ENCODE measurements around the gene LRG1.

The LRG1 gene

DNA sequence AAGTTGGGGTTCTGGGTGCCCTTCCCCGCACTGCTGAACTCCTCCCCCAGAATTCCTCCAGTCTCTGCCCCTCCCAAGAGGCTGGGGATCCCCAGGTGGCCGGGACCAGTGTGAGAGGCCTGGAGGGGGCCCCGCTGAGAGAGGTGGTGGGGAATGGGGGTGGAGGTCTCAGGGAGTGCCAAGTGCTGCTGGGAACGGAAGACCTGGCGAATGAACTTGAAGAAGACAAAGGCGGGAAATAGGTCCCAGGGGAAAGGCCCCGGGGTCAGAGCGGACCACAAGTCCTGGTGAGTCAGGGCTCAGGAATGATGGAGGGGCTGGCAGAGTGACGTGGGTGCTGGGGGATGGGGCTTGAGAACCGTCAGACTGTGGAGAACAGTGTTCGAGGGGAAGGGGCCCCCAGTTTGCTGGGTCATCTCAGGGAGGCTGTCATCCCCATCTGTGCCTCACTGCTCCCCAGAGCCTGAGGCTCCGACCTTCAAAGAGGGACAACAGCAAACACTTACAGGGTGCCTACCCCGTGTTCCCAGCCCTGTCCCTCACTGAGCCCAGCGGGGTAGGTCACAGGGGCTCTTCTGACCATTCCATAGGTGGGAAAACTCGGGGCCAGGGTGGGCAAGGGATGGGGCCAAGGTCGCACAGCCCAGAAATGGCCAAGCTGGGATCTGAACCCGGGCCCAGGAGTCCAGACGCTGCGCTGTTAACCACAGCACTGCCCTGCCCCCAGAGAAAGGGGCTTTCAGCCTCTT, 35.6 kb upstream of the LRG1 start:
- TF ChIP-seq, protein P1, sequence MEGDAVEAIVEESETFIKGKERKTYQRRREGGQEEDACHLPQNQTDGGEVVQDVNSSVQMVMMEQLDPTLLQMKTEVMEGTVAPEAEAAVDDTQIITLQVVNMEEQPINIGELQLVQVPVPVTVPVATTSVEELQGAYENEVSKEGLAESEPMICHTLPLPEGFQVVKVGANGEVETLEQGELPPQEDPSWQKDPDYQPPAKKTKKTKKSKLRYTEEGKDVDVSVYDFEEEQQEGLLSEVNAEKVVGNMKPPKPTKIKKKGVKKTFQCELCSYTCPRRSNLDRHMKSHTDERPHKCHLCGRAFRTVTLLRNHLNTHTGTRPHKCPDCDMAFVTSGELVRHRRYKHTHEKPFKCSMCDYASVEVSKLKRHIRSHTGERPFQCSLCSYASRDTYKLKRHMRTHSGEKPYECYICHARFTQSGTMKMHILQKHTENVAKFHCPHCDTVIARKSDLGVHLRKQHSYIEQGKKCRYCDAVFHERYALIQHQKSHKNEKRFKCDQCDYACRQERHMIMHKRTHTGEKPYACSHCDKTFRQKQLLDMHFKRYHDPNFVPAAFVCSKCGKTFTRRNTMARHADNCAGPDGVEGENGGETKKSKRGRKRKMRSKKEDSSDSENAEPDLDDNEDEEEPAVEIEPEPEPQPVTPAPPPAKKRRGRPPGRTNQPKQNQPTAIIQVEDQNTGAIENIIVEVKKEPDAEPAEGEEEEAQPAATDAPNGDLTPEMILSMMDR (IDR thresholded peaks at IDR 0.05; ENCODE audit: control insufficient read depth, insufficient read depth, low read depth, low read length, missing control alignments): no peak
- DNase-seq (ENCODE audit: low read depth): peak; percentile 76
- H3K4me3 ChIP-seq (ENCODE audit: control insufficient read depth, low read depth, low read length): no peak overlapping the region; the same call in 1 of the 2 replicates

DNA sequence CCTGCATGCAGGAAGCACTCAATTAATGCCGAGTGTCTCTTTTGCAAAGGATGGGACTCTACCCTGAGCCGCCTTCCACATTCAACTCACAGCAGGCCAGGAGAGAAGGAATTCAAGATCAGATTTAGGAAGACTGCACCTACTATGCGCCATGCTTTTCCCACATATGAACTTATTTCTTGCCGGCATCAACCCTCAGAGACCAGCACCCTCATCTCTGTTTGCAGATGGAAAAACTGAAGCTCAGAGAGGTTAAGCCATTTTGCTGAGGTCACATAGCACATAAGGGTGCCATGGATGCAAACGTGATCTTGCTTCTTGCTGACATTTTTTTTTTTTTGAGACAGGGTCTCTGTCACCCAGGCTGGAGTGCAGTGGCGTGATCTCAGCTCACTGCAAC, 33.8 kb upstream of the LRG1 start:
- DNase-seq (ENCODE audit: low read depth): no peak
- H3K4me3 ChIP-seq (ENCODE audit: control insufficient read depth, low read depth, low read length): no peak overlapping the region
- TF ChIP-seq, protein P1 (IDR thresholded peaks at IDR 0.05; ENCODE audit: control insufficient read depth, insufficient read depth, low read depth, low read length, missing control alignments): no peak

DNA sequence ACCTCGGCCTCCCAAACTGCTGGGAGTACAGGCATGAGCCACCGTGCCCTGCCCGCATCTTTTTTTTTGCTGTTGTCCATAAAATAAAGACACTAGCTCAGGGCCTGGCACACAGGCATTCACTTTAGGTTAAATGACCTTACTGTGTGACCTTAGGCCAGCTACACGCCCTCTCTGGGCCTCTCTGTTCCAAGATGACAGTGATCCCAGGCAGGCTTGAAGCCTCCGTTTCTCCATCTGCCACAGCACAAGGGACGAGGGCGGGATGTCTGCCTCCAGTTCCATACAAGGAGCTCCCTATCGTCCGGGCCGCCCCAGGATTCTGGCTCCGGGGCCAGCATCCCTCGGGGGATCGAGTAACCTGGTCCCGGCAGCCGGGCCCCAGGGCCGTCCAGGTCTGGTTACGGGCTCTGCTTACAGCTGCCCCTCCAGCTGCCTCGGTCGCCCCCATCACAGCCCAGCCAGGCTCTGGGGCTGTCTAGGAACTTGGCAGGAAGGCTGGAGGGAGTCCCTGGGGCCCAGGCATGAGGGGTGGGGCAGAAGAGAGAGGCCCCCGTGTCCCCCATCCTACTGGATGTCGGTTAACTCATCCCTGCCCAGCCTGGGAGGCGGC, 31.6 kb upstream of the LRG1 start:
- no peak overlapping the region for H3K4me3 ChIP-seq (ENCODE audit: control insufficient read depth, low read depth, low read length)
- TF ChIP-seq, protein P1 (IDR thresholded peaks at IDR 0.05; ENCODE audit: control insufficient read depth, insufficient read depth, low read depth, low read length, missing control alignments): no peak
- DNase-seq (ENCODE audit: low read depth): no peak

DNA sequence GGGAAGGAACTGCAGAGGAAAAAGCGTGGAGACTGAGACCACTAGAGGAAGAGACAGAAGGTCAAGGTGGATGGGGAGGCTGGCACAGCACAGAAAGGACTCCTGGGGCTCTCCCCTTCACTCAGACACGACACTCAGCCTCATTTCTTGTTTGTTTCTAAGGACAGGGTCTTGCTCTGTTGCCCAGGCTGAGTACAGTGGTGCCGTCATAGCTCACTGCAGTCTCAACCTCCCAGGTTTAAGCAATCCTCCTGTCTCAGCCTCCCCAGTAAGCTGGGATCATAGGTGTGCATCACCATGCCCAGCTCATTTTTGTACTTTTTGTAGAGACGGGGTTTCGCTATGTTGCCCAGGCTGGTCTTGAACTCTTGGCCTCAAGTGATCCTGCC, 31.1 kb upstream of the LRG1 start:
- no peak for DNase-seq (ENCODE audit: low read depth)
- no peak overlapping the region for H3K4me3 ChIP-seq (ENCODE audit: control insufficient read depth, low read depth, low read length)
- TF ChIP-seq, protein P1 (IDR thresholded peaks at IDR 0.05; ENCODE audit: control insufficient read depth, insufficient read depth, low read depth, low read length, missing control alignments): no peak

DNA sequence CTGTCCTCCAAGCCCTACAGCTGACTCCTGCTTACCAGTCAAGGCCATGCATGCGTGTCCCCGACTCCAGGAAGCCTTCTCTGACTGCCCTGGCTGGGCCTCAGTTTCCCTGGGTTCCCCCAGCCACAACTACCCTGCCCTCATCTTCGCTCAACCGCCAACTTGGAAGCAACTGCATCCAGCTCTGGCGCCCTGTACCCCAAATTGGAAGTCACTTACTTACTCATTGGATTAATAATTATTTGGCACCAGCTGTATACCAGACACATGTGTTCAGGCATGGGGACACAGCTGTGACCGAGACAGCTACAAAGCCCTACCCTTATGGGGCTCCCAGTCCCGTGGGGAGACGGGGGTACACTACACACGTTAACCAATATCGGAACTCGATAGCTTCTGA, 30.6 kb upstream of the LRG1 start:
- TF ChIP-seq, protein P1 (IDR thresholded peaks at IDR 0.05; ENCODE audit: control insufficient read depth, insufficient read depth, low read depth, low read length, missing control alignments): no peak
- no peak for DNase-seq (ENCODE audit: low read depth)
- no peak overlapping the region for H3K4me3 ChIP-seq (ENCODE audit: control insufficient read depth, low read depth, low read length)

DNA sequence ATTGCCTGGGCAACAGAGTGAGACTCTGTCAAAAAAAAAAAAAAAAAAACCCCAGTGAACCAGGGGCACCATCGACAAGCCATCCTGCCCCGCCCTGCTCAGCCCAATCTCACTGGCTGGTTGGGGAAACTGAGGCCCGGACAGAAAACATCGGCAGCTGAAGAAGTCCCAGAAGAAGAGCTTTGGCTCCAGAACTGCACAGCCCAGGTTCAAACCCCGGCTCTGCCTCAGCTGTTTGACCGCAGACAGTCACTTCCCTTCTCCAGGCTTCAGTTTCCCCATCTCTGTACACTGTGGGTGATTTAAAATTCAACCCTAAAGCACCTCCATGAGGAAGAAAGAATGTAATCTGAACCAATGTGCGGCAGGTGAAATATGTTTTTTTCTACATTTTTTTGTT, 29.1 kb upstream of the LRG1 start:
- TF ChIP-seq, protein P1 (IDR thresholded peaks at IDR 0.05; ENCODE audit: control insufficient read depth, insufficient read depth, low read depth, low read length, missing control alignments): no peak
- H3K4me3 ChIP-seq (ENCODE audit: control insufficient read depth, low read depth, low read length): no peak overlapping the region
- DNase-seq (ENCODE audit: low read depth): no peak
